ENCODE results near the gene AHRR. TPM values are rescaled to one million over a fixed set of nuclear protein-coding genes. Genes with fewer than 3 reads are reported as not detected.
"Not testable (repeated sequence)": the region's sequence is repeated elsewhere in the genome, so short reads cannot be mapped to it uniquely, and the experiment has no call there.

The AHRR gene
- total RNA-seq, 1 experiment from 2014 or later: 21.4 TPM

GRCh38 chr5:485946-486491 lies 164.5 kb downstream of the AHRR start:
- in situ Hi-C loops (cut with HindIII; ENCODE audit: low pct_unique_long_range_greater_than_20kb, low sequenced_read_pairs): no loop called here
- no peak for DNase-seq (ENCODE audit: low read depth, low spot score)

- in situ Hi-C loops (cut with HindIII; ENCODE audit: low pct_unique_long_range_greater_than_20kb, low sequenced_read_pairs); DNase-seq (ENCODE audit: low read depth, low spot score): not testable (repeated sequence)
Measured at GRCh38 chr5:486597-486996, 165.1 kb downstream of the AHRR start.

Other genes starting within 250 kb of the AHRR start
- 0.53 and 1.8 TPM in 2 replicates for gene PLEKHG4B, start 229.5 kb upstream of the AHRR start, total RNA-seq (2014; rRNA removed; shearing (Covaris generic))
- not detected in 2 replicates for gene LRRC14B, start 130.2 kb upstream of the AHRR start, total RNA-seq (2014; rRNA removed; shearing (Covaris generic))
- 7.4 and 9.9 TPM in 2 replicates for gene CCDC127, start 103.6 kb upstream of the AHRR start, total RNA-seq (2014; rRNA removed; shearing (Covaris generic))
- 129 and 140 TPM in 2 replicates for gene SDHA, start 103.4 kb upstream of the AHRR start, total RNA-seq (2014; rRNA removed; shearing (Covaris generic))
- 387 and 420 TPM in 2 replicates for gene PDCD6, start 50.1 kb upstream of the AHRR start, total RNA-seq (2014; rRNA removed; shearing (Covaris generic))
- 49.2 and 50.2 TPM in 2 replicates for gene EXOC3, start 121.5 kb downstream of the AHRR start, total RNA-seq (2014; rRNA removed; shearing (Covaris generic))
- gene SLC9A3, start 202.7 kb downstream of the AHRR start, total RNA-seq (2014; rRNA removed; shearing (Covaris generic)): 2.9 and 3.3 TPM in 2 replicates